H1 (cell line): Measurements from ENCODE around the gene PXN. TPM values are rescaled to one million over a fixed set of nuclear protein-coding genes. Genes with fewer than 3 reads are reported as not detected.

ENCODE experiments used
- HDAC6 ChIP-seq: IDR thresholded peaks from one replicate; pipeline ENCODE4 v1.7.1; 2012; ENCODE audit warnings: low read depth, mild to moderate bottlenecking, inconsistent platforms, low read length, moderate library complexity
- KDM1A ChIP-seq: fragments of 200-600, 300-600 bp; sonication (generic); IDR thresholded peaks from 2 replicates; pipeline ENCODE4 v1.7.1; 2016; ENCODE audit warnings: mild to moderate bottlenecking, low read length, borderline replicate concordance
- NANOG ChIP-seq: IDR thresholded peaks from 2 replicates; pipeline ENCODE4 v1.6.1; 2011; ENCODE audit warnings: low read length, low read depth, mild to moderate bottlenecking, inconsistent platforms; ENCODE audit not compliant: insufficient read depth, poor library complexity, severe bottlenecking
- RFX5 ChIP-seq: IDR thresholded peaks from 2 replicates; pipeline ENCODE4 v1.6.1; 2011; ENCODE audit warnings: low read depth, low read length, improper control_type of control experiment, borderline replicate concordance
- SRF ChIP-seq: IDR thresholded peaks from 2 replicates; pipeline ENCODE4 v1.6.1; 2011; ENCODE audit warnings: mild to moderate bottlenecking, low read depth, low read length, moderate library complexity
- TAF7 ChIP-seq: optimal IDR thresholded peaks from 2 replicates; pipeline ENCODE3; 2011; ENCODE audit warnings: low read depth, mild to moderate bottlenecking, inconsistent platforms, low read length, moderate library complexity, borderline replicate concordance
- polyA plus RNA-seq, 7 experiments: library from polyadenylated mRNA; depleted of rRNA in 3 of 7; stranded (reverse) in 5 of 7; unstranded in 2 of 7; fragments of >200 nt in 5 of 7; fragments of 200-250 nt in 2 of 7; gene quantifications; 1 replicate in 5 of 7; 2 replicates in 1 of 7; 4 replicates in 1 of 7; pipeline versions ENCODE4 v1.2.1 to v1.2.3, GENCODE V29; 2011 to 2013; ENCODE audit warnings: missing spikeins in 2 of 7, mixed read lengths in 2 of 7
- total RNA-seq: library from RNA; stranded (reverse); fragmentation: NEBNext Ultra II Directional; extraction: Animal tissue kit (Norgen Biotek cat#: 25700); gene quantifications from 2 replicates; pipeline ENCODE4 v1.2.1, GENCODE V29; 2021
- TF ChIP-seq, protein P1 (sequence below): fragments of 300-600 bp; sonication (generic); IDR thresholded peaks from 2 replicates; pipeline ENCODE4 v1.7.1; 2012; ENCODE audit warnings: low read length, moderate library complexity, mild to moderate bottlenecking, inconsistent platforms; ENCODE audit not compliant: insufficient replicate concordance
- TF ChIP-seq, protein P2 (sequence below): IDR thresholded peaks from 2 replicates; pipeline ENCODE4 v1.6.1; 2011; ENCODE audit warnings: low read depth, mild to moderate bottlenecking, low read length; ENCODE audit not compliant: insufficient read depth

Gene PXN
- total and polyA plus RNA-seq, 2 of the 8 experiments (the other 6 are each of a cell fraction or from before 2014, with no cell fraction given), result 51.0 to 105 TPM

DNA sequence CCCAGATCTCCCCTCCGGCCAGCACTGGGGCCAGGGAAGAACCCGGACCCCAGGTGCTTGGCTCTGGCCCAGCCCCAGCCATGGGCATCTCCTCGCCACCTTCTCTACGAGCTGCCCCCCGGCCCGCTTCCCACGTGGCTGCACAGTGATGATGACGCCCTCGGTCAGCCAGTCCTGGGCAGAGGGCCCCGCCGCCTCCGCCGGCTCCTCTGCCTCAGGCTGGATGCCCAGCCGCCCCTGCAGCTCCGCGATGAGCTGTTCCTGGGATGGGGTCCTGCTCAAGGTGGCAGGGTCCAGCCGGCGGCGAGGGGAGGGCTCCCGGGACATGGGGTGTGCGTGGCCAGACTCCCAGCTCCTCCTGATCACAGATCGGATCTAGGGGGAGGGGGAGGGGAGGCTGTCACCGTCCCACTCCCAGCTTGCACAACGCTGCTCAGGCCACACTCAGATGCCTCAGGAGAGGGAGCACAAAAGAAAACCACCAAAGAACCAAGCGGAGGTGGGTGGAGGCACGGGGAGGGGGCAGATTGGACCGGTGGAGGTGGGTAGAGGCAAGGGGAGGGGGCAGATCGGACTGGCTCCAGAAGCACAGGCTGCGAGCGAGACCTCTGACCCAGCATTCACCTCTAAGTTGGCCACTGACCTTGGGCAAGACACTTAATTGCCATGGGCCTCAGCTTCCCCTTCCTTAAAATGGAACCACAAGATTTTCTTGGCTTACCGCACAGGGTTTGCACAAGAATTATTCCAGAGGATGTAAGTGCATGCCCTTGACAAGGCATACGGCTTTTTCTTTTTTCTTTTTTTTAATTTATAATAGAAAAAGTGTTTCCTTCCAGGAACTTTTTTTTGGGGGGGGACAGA lies 48.6 kb downstream of the PXN start (continued):
- TF ChIP-seq, protein P1, sequence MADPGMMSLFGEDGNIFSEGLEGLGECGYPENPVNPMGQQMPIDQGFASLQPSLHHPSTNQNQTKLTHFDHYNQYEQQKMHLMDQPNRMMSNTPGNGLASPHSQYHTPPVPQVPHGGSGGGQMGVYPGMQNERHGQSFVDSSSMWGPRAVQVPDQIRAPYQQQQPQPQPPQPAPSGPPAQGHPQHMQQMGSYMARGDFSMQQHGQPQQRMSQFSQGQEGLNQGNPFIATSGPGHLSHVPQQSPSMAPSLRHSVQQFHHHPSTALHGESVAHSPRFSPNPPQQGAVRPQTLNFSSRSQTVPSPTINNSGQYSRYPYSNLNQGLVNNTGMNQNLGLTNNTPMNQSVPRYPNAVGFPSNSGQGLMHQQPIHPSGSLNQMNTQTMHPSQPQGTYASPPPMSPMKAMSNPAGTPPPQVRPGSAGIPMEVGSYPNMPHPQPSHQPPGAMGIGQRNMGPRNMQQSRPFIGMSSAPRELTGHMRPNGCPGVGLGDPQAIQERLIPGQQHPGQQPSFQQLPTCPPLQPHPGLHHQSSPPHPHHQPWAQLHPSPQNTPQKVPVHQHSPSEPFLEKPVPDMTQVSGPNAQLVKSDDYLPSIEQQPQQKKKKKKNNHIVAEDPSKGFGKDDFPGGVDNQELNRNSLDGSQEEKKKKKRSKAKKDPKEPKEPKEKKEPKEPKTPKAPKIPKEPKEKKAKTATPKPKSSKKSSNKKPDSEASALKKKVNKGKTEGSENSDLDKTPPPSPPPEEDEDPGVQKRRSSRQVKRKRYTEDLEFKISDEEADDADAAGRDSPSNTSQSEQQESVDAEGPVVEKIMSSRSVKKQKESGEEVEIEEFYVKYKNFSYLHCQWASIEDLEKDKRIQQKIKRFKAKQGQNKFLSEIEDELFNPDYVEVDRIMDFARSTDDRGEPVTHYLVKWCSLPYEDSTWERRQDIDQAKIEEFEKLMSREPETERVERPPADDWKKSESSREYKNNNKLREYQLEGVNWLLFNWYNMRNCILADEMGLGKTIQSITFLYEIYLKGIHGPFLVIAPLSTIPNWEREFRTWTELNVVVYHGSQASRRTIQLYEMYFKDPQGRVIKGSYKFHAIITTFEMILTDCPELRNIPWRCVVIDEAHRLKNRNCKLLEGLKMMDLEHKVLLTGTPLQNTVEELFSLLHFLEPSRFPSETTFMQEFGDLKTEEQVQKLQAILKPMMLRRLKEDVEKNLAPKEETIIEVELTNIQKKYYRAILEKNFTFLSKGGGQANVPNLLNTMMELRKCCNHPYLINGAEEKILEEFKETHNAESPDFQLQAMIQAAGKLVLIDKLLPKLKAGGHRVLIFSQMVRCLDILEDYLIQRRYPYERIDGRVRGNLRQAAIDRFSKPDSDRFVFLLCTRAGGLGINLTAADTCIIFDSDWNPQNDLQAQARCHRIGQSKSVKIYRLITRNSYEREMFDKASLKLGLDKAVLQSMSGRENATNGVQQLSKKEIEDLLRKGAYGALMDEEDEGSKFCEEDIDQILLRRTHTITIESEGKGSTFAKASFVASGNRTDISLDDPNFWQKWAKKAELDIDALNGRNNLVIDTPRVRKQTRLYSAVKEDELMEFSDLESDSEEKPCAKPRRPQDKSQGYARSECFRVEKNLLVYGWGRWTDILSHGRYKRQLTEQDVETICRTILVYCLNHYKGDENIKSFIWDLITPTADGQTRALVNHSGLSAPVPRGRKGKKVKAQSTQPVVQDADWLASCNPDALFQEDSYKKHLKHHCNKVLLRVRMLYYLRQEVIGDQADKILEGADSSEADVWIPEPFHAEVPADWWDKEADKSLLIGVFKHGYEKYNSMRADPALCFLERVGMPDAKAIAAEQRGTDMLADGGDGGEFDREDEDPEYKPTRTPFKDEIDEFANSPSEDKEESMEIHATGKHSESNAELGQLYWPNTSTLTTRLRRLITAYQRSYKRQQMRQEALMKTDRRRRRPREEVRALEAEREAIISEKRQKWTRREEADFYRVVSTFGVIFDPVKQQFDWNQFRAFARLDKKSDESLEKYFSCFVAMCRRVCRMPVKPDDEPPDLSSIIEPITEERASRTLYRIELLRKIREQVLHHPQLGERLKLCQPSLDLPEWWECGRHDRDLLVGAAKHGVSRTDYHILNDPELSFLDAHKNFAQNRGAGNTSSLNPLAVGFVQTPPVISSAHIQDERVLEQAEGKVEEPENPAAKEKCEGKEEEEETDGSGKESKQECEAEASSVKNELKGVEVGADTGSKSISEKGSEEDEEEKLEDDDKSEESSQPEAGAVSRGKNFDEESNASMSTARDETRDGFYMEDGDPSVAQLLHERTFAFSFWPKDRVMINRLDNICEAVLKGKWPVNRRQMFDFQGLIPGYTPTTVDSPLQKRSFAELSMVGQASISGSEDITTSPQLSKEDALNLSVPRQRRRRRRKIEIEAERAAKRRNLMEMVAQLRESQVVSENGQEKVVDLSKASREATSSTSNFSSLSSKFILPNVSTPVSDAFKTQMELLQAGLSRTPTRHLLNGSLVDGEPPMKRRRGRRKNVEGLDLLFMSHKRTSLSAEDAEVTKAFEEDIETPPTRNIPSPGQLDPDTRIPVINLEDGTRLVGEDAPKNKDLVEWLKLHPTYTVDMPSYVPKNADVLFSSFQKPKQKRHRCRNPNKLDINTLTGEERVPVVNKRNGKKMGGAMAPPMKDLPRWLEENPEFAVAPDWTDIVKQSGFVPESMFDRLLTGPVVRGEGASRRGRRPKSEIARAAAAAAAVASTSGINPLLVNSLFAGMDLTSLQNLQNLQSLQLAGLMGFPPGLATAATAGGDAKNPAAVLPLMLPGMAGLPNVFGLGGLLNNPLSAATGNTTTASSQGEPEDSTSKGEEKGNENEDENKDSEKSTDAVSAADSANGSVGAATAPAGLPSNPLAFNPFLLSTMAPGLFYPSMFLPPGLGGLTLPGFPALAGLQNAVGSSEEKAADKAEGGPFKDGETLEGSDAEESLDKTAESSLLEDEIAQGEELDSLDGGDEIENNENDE, result no peak
- TF ChIP-seq, protein P2, sequence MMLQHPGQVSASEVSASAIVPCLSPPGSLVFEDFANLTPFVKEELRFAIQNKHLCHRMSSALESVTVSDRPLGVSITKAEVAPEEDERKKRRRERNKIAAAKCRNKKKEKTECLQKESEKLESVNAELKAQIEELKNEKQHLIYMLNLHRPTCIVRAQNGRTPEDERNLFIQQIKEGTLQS, result no peak
- TF ChIP-seq NANOG, result no peak
- no peak for TF ChIP-seq KDM1A
- TF ChIP-seq SRF, result no peak
- TF ChIP-seq HDAC6, result no peak
- no peak for TF ChIP-seq TAF7
- no peak for TF ChIP-seq RFX5
